DMS79 (cell line): ENCODE measurements around the gene ACO1.
A peak's percentile ranks its signal among the peaks of the same experiment; 100 is the strongest.

Experiments
- DNase-seq: peaks from one replicate; lab custom pipeline; 2025; lab: John Stamatoyannopoulos, UW

The ACO1 gene

DNA sequence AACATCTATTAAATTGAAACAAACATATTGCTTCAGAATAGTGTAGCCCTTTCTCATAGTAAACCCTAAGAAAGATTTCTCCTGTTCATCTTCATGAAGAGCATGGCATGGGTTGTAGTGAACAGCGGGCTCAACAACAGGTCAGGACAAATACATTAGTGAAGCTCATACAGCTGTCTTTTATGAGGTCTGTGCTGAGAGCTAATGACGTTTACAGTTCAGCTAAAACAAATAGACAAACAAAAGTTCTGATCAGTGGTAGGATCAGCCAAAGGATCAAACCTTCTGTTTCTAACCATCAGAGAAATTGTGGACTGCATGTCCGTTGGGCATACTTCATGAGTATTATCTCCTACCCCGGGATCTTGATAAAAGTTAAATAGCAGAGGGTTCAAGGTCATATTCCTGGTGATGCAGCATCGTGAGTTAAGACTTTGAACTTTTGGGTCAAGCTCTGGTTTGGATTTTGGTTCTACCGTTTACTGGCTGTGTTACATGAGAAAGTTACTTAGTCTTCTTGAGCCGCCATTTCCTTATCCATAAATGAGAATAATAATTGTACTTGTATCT, 37.9 kb downstream of the ACO1 start:
- no peak for DNase-seq

DNA sequence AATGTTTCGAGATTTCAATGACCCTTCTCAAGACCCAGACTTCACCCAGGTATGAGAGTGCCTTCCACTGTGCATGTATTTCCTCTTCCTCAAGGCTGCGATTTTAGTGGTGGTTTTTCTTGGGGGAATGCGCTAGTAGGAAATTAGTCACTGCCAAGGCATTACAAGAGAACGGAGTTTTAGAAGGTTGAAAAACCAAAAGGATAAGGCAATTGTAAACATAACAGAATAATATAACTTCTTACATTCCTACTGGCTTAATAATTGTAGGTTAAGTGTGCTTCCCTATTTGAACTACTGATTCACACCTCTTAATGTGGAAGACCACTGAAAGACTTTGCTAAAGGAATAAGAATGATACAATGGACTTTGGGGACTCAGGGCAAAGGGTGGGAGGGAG, 38.9 kb downstream of the ACO1 start:
- DNase-seq = no peak

DNA sequence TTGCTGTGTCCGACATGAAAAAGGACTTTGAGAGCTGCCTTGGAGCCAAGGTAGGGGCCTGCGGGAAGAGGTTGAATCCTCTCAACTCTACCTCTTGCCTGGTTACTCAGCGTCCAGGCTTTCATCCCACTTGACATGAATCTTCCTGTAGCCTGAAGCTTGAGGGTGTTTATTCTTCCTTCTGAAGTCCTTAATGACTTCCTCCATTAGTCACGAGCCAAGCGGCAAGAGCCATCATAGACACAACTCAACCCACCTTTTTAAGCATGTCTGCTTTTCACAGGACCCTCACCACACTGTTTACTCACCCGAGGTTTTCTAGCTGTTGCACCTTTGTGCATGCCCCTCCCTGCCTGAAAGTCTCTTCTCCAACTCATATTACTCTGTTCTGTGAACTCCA, 40.2 kb downstream of the ACO1 start:
- peak; percentile 24 for DNase-seq

DNA sequence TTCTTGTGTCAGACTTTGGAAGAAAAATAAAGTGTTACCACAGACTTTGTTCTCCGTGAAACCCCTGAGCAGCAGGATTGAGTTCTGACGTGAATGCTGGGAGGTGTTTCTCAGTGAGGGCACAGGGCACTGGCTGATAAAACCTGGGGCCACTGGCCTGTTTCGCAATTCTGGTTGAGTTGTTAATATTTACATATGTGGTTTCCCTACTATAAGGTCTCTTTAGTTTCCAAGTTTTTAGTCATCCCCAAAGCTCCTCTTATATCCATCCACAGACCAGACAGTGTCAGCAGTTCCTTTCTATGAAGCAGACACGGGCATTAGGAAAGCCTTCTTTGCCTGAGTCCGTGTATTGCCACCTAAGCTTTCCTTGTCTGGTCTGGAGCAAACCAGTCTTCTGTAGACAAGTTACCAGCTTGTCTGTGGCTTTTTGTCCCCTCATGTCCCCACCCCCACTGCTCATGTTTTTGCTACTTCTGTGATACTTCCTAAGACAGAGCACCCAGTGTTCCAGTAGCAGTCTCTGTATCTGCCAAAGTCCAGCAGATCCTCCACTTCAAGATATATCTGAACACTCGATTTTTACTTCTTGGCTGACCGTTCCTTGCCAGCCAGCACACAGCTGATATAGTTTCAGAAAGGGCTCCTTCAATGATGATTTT, 42.0 kb downstream of the ACO1 start:
- no peak for DNase-seq

DNA sequence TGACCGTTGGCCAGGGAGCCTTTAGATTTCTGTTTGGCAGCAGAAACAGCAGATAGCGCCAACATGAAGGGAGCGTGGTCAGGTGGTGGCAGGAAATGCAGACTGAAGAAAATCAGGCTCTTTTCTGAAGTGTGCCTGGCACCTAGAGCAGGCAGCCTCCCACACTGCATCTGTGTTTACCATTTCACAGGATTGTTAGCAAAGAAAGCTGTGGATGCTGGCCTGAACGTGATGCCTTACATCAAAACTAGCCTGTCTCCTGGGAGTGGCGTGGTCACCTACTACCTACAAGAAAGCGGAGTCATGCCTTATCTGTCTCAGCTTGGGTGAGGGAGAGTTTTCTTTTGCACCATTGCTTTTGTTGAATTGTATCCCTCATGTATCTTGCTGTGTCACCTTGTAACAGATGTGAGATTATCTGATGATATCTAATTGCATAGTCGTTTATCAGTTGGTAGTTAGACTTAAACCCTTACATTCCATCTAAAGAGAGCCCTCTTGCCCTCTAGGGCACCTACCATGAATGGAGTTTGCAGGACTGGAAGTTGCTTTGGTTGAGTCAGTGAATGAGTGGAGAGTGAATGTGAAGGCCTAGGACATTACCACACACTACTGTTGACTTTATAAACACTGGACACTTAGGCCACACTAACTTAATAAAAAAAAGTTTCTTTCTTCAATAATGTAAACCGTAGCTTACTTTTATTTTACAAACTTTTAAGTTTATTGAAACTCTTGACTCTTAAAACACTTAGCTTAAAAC, 42.8 kb downstream of the ACO1 start:
- no peak for DNase-seq

DNA sequence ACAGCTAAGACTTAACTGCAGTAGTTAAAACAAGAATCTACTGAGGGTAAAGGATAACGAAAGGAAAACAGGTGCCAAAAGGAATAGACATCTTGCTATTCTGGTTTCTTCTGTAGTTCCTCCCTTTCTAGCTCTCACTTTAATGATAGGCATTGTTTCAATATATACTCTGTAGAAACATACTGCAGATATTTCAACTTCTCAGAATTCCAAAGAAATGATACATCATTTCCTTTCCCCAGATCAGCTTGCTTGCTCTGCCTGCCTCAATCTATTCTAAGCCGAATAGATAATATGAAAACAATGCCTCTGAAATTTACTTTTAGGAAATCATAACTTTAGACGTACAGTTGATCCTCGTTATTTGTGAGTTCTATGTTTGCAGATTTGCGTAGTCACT, 46.3 kb downstream of the ACO1 start:
- no peak for DNase-seq

DNA sequence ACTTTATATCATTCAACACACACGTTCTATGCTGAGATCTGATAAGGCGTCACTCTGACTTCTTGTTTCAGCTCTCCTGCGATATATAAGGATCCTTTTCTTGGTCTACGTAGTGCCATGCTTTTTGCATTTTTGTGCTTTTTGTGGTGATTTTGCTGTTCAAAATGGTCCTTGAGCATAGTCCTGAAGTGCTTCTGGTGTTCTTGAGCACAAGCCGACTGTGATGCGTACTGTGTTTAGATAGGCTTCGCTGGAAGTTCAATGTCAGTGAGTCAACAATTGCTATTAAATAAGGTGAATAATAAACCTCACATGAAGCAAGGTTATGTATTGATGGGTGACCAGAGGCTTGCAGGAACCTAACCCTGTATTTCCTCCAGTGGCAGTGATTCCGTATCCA, 46.8 kb downstream of the ACO1 start:
- no peak for DNase-seq

DNA sequence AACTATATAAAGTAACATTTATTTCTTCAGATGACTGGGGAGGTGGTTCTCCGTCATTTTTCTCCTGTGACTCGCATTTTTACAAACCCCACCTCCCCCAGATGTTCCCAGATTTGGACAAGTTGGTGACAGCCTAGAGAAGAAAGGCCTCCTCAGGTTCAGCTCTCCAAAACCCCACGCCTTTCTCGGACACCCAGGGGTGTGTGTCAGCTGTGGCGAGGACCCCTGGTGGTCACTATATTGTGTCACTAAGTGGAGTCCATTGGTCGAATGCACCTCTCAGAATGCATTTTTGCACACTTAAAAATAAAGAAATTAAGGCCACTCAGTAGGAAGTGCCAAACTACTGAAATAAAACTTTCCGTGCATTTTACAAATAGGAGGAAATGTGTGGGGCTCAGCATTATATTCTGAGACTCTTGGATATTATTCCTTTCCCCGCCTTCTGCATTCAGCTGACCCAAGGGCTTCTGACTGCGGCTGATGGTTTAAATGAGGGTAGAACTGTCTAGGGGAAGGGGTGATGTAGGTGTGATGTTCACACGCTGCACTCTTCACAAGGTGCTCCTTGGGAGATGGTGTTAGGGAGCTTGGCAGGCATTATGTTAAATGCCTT, 47.6 kb downstream of the ACO1 start:
- DNase-seq = no peak

DNA sequence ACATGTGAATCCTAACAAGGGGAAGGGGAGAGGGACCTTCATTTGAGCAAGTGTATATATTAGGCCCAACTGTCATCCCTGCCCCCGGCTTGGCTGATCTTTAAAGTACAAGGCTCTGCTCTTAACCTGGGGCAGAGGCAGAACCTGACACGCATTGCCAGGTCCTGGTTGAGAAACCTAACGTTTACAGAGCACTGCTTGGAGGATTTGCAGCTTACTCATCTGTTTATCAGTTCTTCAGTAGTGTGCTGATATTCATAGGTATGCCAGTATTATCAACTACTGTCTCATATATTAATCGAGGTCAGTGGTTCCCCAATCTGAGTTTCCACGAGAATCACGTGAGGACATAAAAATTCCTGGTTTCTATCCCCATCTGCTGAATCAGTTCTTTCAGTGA, 50.4 kb downstream of the ACO1 start:
- no peak for DNase-seq

DNA sequence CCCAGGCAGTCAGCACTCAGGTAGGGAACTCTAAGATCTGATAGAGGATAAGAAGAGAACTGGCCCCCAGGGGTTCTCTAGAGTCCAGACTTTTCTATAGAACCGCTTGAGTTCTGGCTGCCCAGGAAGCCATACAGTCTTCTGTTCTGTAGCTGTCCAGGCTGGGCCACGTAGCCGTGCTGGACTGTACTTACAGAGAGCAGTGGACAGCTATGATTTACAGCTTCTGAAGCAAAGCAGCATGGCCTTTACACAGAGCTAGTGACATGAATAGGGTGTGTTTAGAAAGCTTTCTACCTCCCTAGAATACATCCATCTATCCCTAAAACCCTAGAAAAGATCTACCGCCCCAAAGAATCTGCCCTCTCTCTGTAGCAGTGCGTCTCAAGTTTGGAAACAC, 57.2 kb downstream of the ACO1 start:
- DNase-seq = no peak

DNA sequence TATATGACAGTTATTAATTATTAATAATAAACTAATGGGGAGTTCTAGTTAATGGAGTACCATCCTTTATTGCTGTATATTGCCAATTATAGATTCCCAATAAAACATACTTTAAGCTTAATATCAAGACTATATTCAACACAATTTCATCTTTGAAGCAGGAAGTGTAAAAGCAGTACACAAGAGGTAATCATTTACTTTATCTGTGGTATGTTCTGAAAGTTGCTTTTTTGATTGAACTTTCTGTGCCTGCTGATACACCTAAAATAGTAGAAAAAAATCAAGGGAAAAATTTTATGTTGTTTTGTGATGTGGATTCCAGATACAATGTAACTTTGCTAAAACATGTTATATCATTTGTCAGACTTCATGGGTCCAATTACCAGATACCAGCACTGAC, 58.0 kb downstream of the ACO1 start:
- DNase-seq = no peak

DNA sequence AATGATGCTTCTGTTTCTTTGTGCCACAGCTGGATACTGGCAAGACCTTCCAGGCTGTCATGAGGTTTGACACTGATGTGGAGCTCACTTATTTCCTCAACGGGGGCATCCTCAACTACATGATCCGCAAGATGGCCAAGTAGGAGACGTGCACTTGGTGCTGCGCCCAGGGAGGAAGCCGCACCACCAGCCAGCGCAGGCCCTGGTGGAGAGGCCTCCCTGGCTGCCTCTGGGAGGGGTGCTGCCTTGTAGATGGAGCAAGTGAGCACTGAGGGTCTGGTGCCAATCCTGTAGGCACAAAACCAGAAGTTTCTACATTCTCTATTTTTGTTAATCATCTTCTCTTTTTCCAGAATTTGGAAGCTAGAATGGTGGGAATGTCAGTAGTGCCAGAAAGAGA, 65.5 kb downstream of the ACO1 start:
- no peak for DNase-seq

DNA sequence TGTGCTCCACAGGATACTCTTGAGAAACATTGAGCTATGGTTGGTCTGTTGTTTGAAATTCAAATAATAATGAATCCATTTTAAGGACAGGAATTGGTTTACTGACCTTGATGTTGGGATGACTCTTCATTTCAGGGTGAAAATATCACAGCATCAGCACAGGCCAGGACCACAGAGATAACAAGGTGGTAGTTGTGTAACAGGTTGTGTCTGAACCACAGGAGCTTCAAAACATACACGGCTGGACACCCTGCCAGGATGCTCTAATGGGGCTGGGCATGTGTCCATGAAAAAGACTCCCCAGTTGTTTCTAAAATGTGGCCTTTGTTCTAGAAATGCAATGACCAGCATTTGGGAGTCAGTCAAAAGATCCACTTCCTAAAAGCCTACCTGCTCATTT, 69.8 kb downstream of the ACO1 start:
- DNase-seq = no peak

DNA sequence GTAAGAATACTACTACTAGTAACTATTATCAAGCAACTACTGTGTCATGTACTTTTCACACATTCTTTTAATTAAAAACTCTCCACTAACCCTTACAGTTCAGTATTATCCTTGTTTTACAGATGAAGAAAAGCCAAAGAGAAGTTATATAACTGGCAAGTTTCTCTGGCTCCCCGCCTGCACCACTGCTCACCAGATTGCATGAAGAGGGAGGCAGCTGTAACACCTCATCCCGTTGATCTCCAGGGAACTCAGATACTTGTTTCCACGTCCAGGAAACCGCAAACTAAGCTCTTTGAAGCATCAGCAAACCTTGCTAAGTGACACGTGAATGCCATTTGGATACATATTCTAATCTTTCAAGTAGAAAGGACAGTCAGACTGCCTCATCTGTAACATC, 71.3 kb downstream of the ACO1 start:
- no peak for DNase-seq

DNA sequence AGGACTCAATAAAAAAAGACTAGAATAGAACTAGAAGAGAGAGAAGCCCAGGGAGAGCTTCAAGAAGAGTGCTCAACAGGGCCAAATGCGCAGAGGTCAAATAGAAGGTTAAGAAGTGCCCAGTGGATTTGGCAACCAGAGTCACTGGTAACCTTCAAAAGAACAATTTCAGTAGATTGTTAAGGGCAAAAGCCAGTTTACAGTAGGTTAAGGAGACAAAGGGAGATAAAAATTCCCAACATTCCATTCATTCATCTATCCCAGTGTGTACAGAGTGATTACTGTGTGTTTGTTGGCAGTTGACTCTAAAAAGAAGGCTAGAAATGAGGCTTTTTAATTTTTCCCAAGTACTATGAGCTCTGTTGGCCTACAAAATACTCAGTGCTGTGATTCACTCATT, 72.1 kb downstream of the ACO1 start:
- no peak for DNase-seq

DNA sequence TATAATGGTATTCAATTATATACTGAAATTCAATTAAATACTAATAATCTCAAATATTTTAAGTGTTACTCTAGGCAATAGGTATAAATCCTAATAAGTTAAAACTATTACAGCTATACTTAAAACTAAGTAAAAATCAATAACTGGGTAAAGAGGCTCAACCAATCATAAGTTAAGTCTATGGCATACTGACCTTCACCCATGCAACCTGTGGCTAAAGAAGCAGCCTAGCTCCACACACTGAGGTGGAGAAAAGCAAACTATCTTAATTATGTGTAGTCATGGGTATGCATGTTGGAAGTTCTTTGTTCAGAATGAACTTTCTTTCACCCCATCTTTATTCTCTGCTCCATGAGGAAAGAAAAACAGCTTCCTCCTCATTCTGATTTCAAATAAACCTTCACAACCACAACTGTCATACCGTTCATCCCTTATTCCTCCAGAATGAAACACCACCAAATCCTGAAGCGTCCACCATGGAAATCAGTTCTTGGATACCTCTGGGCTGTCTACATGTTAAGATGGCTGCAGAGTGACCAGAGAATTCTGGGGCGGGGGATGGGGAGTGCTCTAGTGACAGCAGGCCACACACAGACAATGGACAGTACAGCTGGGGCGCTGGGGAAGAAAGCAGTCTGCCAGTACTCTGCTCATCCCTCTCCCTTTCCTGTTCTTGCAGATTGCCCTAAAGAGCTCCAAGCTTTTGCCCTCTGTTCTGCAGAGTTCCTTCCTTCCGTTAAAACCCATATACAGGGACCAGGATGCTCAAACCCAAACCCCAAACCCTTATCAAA, 79.3 kb downstream of the ACO1 start:
- no peak for DNase-seq

DNA sequence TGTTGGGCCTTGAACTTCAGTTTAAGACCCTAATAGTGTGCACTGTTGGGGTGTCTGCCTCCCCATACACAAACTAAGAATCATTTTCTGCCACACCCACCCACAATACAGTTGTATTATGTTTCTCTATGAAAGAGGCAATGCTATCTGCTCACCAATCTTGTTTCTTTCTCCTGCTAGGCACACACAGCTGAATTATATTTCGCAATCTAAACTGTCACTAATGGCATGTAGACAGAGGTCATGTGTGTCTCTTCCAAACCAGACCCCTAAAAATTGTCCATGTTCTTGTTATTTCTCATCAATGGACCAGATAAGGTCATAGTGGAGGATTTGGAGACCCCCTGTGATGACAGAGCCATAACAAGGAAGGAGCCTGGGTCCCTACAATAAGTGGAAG, 84.3 kb downstream of the ACO1 start:
- no peak for DNase-seq

DNA sequence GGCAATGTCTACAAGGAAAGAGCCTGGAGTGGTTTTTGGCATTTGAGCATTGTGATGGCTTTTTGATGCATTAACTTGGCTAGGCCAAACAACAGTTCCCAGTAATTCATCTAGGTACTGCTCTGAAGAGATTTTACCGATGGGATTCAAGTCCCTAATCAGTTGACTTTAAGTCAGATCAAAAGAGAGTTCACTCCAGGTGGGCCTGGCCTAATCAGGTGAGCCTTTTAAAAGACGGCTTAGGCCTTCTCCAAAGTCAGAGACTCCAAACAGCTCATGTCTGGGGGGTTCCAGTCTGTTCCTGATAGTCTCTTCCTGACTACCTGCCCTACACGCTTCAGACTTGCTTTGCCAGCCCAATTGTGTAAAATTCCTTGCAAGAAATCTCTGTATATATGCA, 87.9 kb downstream of the ACO1 start:
- no peak for DNase-seq

DNA sequence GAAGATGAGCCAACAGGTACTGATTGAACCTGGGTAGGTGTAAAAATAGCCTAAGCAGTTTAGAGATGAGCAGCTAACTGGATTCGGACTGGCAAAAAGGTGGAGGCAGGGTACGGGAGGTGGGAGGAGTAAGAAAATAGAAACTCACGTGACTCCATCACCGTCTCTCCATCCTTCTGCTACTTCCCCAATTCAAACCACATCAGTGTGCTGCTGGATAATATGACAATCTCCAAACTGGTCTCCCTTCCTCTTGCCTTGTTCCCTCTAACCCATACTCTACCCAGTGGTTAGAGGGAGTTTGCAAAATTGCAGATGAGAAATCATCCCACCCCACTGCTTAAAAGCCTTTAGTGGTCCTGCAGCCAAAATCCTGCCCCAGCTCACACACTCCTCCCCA, 98.9 kb downstream of the ACO1 start:
- no peak for DNase-seq

DNA sequence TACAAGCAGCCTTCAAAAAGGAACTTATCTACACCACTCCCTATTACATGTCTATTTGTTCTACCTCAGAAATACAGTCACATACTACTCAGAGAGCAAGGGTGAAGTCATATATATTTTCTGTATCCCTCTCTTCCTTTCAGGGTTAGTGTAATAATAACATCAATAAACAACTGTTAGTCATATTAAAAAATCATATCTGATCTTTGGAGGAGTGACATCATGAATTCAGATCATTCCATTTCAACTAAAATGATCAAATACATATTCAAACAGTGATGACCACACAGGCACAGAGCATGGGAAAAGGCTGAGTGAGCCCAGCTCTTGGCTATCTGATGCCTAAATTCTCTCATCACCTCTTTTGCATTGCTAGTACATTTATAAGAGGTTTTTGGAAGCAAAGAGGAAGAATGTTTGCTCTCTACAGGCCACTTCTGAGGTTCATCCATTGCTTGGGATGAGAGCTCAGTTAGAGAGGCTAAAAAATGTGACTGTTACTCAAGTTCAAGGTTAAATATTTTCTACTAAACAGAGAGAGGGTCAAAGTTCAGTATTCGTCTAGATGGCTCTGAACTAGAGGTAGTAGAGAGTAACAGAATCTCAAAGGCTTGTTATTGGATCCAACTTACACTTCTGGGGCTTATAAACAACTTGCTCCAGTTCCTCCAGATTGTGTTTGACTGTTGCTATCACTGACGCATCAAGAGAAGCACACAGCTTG, 102.6 kb downstream of the ACO1 start:
- no peak for DNase-seq

DNA sequence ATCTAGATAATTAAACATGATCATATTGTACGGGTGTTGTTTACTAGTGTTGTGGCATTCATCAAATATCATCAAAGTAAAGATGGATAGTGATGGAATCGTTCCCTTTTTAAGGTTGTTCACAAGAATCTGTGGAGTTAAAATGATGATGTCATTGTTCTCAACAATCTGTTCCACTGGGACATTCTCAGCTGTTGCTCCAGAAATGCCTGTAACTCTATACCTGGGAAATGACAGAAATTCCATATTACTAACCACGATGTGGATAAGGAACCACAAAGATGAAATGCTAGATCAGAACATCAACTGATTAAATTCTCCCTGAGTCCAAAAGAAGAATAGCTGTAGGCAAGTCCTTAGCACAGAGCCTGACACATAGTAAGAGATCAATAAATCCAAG, 103.5 kb downstream of the ACO1 start:
- no peak for DNase-seq

DNA sequence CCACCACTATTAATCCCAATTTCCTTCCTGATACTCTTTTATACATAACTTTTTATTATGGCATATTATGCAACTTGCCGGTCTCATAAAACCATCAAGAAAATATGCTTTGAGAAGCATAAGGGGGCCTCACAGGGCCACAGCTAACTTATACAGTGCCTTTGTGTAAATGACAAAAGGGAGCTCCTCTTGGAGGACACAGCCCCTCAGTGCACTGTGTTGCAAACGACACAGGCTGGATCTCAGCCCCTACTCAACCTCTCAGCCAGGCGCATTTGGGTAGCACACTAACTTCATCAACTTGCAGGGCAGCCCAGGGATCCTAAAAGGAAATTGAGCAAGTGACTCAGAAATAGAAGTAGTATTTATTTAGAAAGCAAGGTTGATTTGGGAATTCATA, 106.2 kb downstream of the ACO1 start:
- DNase-seq = no peak
